Measurements from ENCODE around the gene KSR2.

DNA sequence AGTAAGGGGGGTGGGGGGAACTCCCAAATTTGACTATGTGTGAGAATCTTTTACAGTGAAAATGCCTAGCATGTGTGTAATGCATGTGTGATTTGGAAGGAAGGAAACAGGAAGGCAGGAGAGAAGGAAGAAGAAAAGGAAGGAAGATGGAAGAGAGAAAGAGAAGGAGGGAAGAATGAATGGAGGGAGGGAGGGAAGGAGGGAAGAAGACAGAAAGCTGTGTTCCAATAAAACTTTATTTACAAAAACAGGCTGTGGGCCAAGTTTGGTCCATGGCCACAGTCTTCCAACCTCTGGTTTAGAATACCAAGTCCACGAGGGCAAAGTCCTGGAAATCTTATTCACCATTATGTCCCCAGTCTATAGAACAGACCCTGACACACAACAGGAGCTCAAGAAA lies 278.9 kb downstream of the KSR2 start:
- TF ChIP-seq POLR2A (IDR thresholded peaks at IDR 0.05; ENCODE audit: low read length) (no peak), GATA1 (IDR thresholded peaks at IDR 0.05; ENCODE audit: low read depth, low read length) (no peak)

Data from erythroblast (primary cell).